Cerebellar nuclear complex (tissue), 1 donor: ENCODE results near the gene GLRA1.

ENCODE experiments used
- DNase-seq, 2 experiments: peaks; one replicate each; lab custom pipeline; 2025; lab: John Stamatoyannopoulos, UW

GLRA1 gene

GRCh38 chr5:151924564-151925301 lies at the start of gene GLRA1:
Gene GLRA1, minus strand, starts transcription at chr5:151924851. Its CDS starts 302 bp downstream, at chr5:151924549.
- DNase-seq, result no peak

GRCh38 chr5:151970885-151971284 lies 46.2 kb upstream of the GLRA1 start:
- no peak for DNase-seq

GRCh38 chr5:151967865-151968264 lies 43.2 kb upstream of the GLRA1 start:
- no peak for DNase-seq

- no peak for DNase-seq
Observed at GRCh38 chr5:151966046-151966445, 41.4 kb upstream of the GLRA1 start.

- DNase-seq, result no peak
Observed at GRCh38 chr5:151964471-151964870, 39.8 kb upstream of the GLRA1 start.

GRCh38 chr5:151961557-151961956 lies 36.9 kb upstream of the GLRA1 start:
- DNase-seq, result no peak

GRCh38 chr5:151958111-151958510 lies 33.5 kb upstream of the GLRA1 start:
- DNase-seq, result no peak

GRCh38 chr5:151956725-151957124 lies 32.1 kb upstream of the GLRA1 start:
- no peak for DNase-seq

- DNase-seq, result no peak
Observed at GRCh38 chr5:151954255-151954654, 29.6 kb upstream of the GLRA1 start.

GRCh38 chr5:151953833-151954232 lies 29.2 kb upstream of the GLRA1 start:
- no peak for DNase-seq

- no peak for DNase-seq
Observed at GRCh38 chr5:151952238-151952637, 27.6 kb upstream of the GLRA1 start.

- DNase-seq, result no peak
Observed at GRCh38 chr5:151950706-151951105, 26.1 kb upstream of the GLRA1 start.

GRCh38 chr5:151949701-151950308 lies 25.2 kb upstream of the GLRA1 start:
- no peak for DNase-seq

- DNase-seq, result no peak
Observed at GRCh38 chr5:151949113-151949512, 24.5 kb upstream of the GLRA1 start.

GRCh38 chr5:151947931-151948608 lies 23.4 kb upstream of the GLRA1 start:
- no peak for DNase-seq

GRCh38 chr5:151937851-151938250 lies 13.2 kb upstream of the GLRA1 start:
- DNase-seq, result no peak

GRCh38 chr5:151935135-151935695 lies 10.6 kb upstream of the GLRA1 start:
- no peak for DNase-seq

GRCh38 chr5:151931260-151931659 lies 6.6 kb upstream of the GLRA1 start:
- DNase-seq, result no peak

GRCh38 chr5:151926188-151926587 lies 1.5 kb upstream of the GLRA1 start:
- DNase-seq, result no peak

- DNase-seq, result no peak
Observed at GRCh38 chr5:151925340-151925739, 689 bp upstream of the GLRA1 start.

GRCh38 chr5:151923866-151924476 lies 680 bp downstream of the GLRA1 start:
- DNase-seq, result peak in 1 of 2 experiments; percentile 14

GRCh38 chr5:151921916-151922315 lies 2.7 kb downstream of the GLRA1 start:
- no peak for DNase-seq
